KOPT-K1 (cell line): ENCODE data around the gene ZCCHC24.

Experiments
- H3K27ac ChIP-seq: fragments of 200-600 bp; sonication (generic); 2 replicates; pipeline ENCODE4 v1.5.1; 2016; ENCODE audit warnings: antibody characterized with exemption, mild to moderate bottlenecking, low read depth, low read length; ENCODE audit not compliant: poor library complexity, severe bottlenecking
- H3K36me3 ChIP-seq: fragments of 200-600 bp; sonication (generic); 2 replicates; pipeline ENCODE4 v1.5.1; 2017; ENCODE audit warnings: antibody characterized with exemption, mild to moderate bottlenecking, low read length, moderate library complexity; ENCODE audit not compliant: insufficient read depth
- H3K9me3 ChIP-seq: fragments of 200-600 bp; sonication (generic); 2 replicates; pipeline ENCODE4 v1.5.1; 2017; ENCODE audit warnings: antibody characterized with exemption, low read length, mild to moderate bottlenecking; ENCODE audit not compliant: insufficient read depth, poor library complexity, severe bottlenecking

The ZCCHC24 gene

GRCh38 chr10:79385804-79386531 lies 59.5 kb downstream of the ZCCHC24 start:
- Histone ChIP-seq H3K27ac (no peak overlapping the region), H3K9me3 (no peaks in the 10 kb centered on the region), H3K36me3 (no peaks in the 10 kb centered on the region)

DNA sequence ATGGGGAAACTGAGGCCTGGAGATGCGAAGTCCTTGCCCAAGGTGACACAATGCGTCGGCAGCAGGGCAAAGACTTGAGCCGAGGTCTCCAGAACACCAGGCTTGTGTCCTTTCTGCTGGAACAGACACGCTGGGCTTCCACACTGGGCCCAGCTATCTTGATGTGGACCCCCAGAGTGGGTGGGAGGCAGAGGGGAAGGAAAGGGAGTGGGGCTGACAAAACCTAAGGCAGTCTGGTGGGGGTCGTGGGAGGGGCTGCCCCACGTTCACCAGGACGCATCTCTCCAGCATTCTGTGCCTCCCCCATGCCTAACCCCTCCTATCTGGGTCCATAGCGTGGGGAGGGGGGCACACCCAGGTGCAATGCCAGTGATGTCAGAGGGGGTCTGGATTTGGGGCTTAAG lies 60.0 kb downstream of the ZCCHC24 start:
- Histone ChIP-seq H3K36me3 (no peaks in the 10 kb centered on the region), H3K9me3 (no peaks in the 10 kb centered on the region), H3K27ac (no peak overlapping the region)

DNA sequence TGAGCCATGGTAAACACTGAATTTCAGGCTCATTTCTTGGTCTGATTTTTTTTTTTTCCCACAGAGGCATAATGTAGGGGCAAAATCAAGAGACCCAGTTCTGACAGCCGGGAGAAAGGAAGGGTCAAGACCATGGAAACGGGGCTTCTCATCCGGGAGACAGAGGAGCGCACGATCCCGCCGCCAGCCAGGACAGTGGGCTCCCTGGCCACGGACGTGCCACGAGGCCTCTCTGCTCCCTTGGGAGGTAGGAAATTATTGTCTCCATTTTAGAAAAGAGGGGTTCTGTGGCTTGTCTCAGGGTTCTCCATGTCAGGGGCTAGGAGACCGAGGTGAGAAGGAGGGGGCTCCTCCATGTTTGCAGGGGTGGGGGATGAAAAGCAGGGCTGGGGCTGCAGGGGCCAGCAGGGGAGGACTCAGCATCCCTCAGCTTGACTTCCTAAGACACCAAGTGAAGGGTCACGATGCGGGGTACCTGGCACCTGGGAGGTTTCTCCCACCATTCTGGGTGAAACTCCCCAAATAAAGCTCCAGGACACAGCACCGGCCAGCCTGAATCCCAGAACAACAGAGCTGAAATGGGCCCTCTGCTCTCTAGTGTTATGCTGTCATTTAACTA lies 60.5 kb downstream of the ZCCHC24 start:
- H3K9me3 ChIP-seq = no peaks in the 10 kb centered on the region
- H3K27ac ChIP-seq = no peak overlapping the region
- no peaks in the 10 kb centered on the region for H3K36me3 ChIP-seq

DNA sequence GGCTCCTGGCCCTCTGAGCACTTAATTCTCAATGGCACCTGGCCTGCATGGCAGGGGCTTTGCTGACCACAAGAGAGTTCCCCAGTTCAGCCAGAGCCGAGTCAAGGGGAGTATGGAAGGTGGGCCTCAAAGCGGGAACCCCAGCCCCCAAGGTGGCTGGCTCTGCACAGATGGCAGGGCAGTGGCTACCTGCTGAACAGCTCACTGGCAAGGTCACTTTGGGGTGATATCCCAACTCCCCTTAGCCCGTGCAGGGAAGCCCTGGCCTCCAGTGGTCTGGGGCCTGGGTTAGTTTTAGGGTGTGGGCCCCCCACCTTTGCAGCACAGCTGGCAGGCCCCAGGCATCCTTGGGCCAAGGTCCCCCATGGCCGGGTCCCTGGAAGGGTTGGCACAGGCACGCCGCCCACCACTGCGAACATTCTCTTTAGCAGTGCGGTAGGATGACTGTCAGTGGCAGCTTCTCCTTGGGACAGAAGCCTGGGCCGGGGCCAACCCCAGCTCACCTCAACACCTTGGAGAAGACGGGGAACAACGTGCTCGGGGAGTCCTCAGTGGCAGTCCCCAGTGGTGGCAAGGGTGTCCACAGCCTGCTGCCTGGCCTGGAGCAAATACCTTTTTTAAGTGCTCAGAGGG lies 61.3 kb downstream of the ZCCHC24 start:
- no peaks in the 10 kb centered on the region for H3K9me3 ChIP-seq
- no peaks in the 10 kb centered on the region for H3K36me3 ChIP-seq
- no peak overlapping the region for H3K27ac ChIP-seq

DNA sequence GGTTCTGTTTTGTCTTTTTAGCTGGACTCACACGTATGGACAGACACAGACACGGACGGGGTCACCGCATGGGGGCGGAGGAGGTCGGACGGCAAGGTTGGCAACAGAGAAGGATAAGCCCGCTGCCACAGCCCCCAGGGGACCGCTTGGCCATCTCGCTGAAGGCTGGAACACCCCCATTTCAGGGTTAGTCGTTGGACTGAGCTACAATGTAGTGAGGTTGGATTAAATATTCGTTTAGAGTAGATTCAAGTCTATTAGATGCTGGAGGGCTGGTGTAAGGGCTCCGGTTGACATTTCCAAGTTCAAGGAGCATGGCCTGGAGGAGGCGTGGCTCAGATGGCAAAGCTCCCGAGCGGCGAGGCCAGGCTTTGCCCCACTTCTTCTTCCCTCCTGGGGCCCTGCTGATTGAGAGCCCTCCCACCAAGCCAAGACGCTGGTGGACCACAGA lies 62.9 kb downstream of the ZCCHC24 start:
- no peak overlapping the region for H3K27ac ChIP-seq
- H3K9me3 ChIP-seq = no peaks in the 10 kb centered on the region
- no peaks in the 10 kb centered on the region for H3K36me3 ChIP-seq

DNA sequence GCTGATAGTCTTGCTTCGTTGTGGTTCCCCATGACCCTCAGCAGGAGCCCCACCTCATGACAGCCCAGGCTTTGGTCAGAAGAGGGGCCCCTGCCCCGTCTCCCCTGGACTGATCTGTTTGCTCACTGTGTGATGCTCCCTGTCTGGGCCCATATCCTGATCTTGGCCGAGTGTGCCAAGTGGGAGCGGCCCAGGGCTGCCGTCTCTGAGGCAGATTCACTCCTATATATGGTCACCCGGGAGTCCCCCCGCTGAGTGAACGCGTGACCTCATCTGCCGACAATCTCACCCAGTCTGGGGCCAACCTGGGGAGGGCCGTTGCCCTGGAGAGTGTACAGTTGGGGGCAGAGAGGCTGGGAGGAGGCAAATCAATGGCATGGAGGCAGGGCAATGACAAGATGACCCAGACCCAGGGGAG lies 63.6 kb downstream of the ZCCHC24 start:
- Histone ChIP-seq H3K9me3 (no peaks in the 10 kb centered on the region), H3K27ac (no peak overlapping the region), H3K36me3 (no peaks in the 10 kb centered on the region)

GRCh38 chr10:79380946-79381721 lies 64.3 kb downstream of the ZCCHC24 start:
- Histone ChIP-seq H3K9me3 (no peaks in the 10 kb centered on the region), H3K36me3 (no peaks in the 10 kb centered on the region), H3K27ac (no peak overlapping the region)

GRCh38 chr10:79380125-79380945 lies 65.1 kb downstream of the ZCCHC24 start:
- H3K36me3 ChIP-seq = no peaks in the 10 kb centered on the region
- no peak overlapping the region for H3K27ac ChIP-seq
- H3K9me3 ChIP-seq = no peaks in the 10 kb centered on the region

DNA sequence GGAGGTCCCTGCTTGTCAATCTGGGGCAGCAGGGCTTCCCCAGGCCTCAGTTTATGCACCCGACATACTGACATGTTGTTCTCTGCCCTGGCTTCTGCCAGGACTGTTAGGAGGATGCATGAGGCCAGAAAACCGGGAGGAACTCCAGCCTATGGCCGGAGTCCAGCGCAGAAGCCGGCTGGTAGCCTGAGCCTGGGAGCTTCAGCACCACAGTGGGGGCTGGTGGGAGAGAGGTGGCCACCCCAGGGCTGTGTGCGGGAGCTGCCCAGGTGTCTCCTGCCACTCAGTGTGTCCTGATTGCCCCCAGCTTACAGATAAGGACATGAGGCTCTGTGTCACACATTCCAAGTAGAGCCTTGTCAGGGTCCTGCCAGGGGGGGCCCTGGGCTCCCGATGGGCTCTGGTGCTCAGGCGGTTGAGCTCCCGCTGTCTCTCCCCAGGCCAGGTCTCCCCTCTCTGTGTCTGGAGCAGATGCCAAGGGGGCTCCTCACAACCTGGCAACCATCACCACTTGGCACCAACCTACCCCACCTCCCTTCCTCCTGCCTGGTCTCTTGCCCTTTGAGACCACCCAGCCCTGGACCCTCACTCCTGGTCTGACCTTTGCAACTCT lies 65.8 kb downstream of the ZCCHC24 start:
- H3K27ac ChIP-seq = no peak overlapping the region
- H3K36me3 ChIP-seq = no peaks in the 10 kb centered on the region
- H3K9me3 ChIP-seq = no peaks in the 10 kb centered on the region

DNA sequence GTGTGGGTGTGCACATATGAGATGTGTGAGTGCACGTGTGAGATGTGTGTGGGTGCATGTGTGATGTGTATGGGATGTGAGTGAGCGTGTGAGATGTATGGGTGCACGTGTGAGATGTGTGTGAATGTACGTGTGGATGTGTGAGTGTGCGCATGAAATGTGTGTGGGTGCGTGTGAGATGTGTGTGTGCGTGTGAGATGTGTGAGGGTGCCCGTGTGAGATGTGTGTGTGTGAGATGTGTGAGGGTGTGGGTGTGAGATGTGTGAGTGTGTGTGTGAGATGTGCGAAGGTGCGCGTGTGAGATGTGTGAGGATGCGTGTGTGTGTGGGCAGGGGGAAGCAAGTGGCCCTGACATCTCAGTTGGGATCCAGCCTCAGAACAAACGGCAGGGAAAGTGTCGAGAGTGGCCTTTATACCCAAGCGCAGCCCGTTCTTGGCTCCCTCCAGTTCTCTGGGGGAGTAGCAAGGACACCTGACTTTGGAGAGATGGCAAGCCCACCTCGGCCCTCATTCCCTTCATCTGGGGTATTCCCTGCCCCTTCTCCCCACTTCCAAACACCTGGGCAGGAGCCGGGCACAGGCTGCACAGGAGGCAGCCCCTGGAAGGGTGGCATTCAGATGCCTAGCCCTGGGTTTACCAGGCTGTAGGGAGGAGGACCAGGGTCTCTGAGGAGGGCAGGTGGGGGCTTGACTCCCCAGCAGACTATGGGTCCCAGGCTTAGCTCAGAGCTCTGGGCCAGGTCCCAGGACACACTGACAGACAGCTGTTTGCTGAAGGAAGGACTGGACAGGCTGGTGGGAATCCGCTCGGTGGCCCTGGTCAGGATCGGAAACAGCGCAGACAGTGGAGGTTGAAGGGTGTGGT lies 66.5 kb downstream of the ZCCHC24 start:
- Histone ChIP-seq H3K36me3 (no peaks in the 10 kb centered on the region), H3K27ac (no peak overlapping the region)

GRCh38 chr10:79378383-79378646 lies 67.1 kb downstream of the ZCCHC24 start:
- no peaks in the 10 kb centered on the region for H3K36me3 ChIP-seq
- no peak overlapping the region for H3K27ac ChIP-seq
- no peaks in the 10 kb centered on the region for H3K9me3 ChIP-seq

More for the DNA sequence above, 66.5 kb downstream of the ZCCHC24 start:
- no peaks in the 10 kb centered on the region for H3K9me3 ChIP-seq

GRCh38 chr10:79377557-79378382 lies 67.7 kb downstream of the ZCCHC24 start:
- Histone ChIP-seq H3K9me3 (no peaks in the 10 kb centered on the region), H3K27ac (no peak overlapping the region), H3K36me3 (no peaks in the 10 kb centered on the region)
